Esophagus squamous epithelium (tissue), 4 donors: ENCODE data around the gene TSPYL4.

Source experiments
- CTCF ChIP-seq, 6 experiments: fragments of 450-650 bp in 4 of 6; fragments of 200-600 bp in 2 of 6; sonication (generic) in 2 of 6; IDR thresholded peaks; one replicate each; pipeline ENCODE4 v1.5.1; 2016 to 2019; ENCODE audit warnings: antibody characterized with exemption in 6 of 6, mild to moderate bottlenecking in 4 of 6, moderate library complexity in 4 of 6
- POLR2A ChIP-seq, 4 donors: fragments of 450-650 bp; IDR thresholded peaks; one replicate each; pipeline ENCODE4 v1.6.1; 2017; ENCODE audit warnings: antibody characterized with exemption in 4 of 4, mild to moderate bottlenecking in 4 of 4, moderate library complexity in 3 of 4

- TF ChIP-seq CTCF (IDR thresholded peaks at IDR 0.05) (no peak), POLR2A (IDR thresholded peaks at IDR 0.05) (no peak)
Measured at GRCh38 chr6:116208056-116208785, 45.7 kb downstream of the TSPYL4 start.
